ENCODE measurements around the gene NUDT17.
"Not testable (repeated sequence)": the region's sequence is repeated elsewhere in the genome, so short reads cannot be mapped to it uniquely, and the experiment has no call there.

DNA sequence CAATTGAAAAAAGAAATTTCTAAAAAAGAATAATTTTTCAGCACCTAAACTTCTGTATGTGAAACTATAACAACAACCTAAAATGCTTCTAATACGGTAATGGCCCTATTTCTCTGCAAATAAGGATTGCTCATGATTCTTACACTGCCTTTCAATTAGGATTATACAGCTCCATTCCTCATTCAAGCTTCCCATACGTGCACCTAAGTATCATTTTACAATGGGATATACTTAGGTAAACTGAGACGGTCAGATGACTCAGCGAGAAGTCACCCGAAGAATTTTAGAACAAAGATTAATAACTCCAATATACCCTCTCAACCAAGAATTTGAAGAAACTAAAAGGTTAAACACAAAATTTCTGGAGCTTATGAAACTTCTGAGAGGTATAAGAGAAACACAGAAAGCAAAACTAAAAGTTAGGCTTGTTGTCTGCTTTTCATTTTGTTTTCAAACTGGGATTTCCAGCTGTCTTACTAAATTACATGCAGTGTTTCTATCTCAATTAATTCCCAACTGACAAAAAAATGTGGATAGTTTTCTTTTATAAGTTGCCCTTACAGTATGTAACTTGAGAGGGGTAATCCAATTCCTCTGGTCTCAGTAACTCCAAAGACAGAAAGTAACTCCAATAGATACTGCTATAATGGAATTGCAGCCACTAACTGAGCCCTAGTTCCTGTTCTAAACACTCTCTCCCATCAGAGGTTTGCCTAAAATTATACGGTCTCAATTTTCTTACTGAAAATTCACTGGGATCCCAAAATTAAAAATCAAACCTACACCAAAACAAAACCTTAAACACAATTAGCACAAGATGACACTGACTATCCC lies 32.2 kb upstream of the NUDT17 start:
- TF ChIP-seq, protein P1, sequence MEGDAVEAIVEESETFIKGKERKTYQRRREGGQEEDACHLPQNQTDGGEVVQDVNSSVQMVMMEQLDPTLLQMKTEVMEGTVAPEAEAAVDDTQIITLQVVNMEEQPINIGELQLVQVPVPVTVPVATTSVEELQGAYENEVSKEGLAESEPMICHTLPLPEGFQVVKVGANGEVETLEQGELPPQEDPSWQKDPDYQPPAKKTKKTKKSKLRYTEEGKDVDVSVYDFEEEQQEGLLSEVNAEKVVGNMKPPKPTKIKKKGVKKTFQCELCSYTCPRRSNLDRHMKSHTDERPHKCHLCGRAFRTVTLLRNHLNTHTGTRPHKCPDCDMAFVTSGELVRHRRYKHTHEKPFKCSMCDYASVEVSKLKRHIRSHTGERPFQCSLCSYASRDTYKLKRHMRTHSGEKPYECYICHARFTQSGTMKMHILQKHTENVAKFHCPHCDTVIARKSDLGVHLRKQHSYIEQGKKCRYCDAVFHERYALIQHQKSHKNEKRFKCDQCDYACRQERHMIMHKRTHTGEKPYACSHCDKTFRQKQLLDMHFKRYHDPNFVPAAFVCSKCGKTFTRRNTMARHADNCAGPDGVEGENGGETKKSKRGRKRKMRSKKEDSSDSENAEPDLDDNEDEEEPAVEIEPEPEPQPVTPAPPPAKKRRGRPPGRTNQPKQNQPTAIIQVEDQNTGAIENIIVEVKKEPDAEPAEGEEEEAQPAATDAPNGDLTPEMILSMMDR (IDR thresholded peaks at IDR 0.05 in 2 of 3, conservative IDR thresholded peaks at IDR 0.05 in 1 of 3; ENCODE audit: borderline replicate concordance in 1 of 3, insufficient read depth in 1 of 3, low read depth in 2 of 3, low read length in 2 of 3), result not testable (repeated sequence)
- TF ChIP-seq, protein P2, sequence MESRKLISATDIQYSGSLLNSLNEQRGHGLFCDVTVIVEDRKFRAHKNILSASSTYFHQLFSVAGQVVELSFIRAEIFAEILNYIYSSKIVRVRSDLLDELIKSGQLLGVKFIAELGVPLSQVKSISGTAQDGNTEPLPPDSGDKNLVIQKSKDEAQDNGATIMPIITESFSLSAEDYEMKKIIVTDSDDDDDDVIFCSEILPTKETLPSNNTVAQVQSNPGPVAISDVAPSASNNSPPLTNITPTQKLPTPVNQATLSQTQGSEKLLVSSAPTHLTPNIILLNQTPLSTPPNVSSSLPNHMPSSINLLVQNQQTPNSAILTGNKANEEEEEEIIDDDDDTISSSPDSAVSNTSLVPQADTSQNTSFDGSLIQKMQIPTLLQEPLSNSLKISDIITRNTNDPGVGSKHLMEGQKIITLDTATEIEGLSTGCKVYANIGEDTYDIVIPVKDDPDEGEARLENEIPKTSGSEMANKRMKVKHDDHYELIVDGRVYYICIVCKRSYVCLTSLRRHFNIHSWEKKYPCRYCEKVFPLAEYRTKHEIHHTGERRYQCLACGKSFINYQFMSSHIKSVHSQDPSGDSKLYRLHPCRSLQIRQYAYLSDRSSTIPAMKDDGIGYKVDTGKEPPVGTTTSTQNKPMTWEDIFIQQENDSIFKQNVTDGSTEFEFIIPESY (IDR thresholded peaks at IDR 0.05; ENCODE audit: extremely low read depth, insufficient replicate concordance, low read length), result not testable (repeated sequence)
- not testable (repeated sequence) for TF ChIP-seq EZH2 (IDR thresholded peaks at IDR 0.05); POLR2A (IDR thresholded peaks at IDR 0.05; ENCODE audit: borderline replicate concordance, extremely low read depth, insufficient read depth, insufficient read length); FOSL1 (IDR thresholded peaks at IDR 0.05; ENCODE audit: low read depth)

All from HCT116 (cell line).